ENCODE measurements around the gene ZNF266. TPM values are rescaled to one million over a fixed set of nuclear protein-coding genes. Genes with fewer than 3 reads are reported as not detected.
A peak's percentile ranks its signal among the peaks of the same experiment; 100 is the strongest.

ZNF266 gene
- total and polyA plus RNA-seq, 2 of the 13 experiments (the other 11 are each of a cell fraction or from before 2014, with no cell fraction given): 19.8 to 20.8 TPM

GRCh38 chr19:9435279-9436268 lies at the start of gene ZNF266 (continued):
- TF ChIP-seq THRA (CRISPR knock-in tag; IDR thresholded peaks at IDR 0.05; ENCODE audit: borderline replicate concordance) (no peak; the same call in 1 of the 2 replicates), ZNF253 (CRISPR knock-in tag; IDR thresholded peaks at IDR 0.05; ENCODE audit: borderline replicate concordance) (no peak), ZNF24 (IDR thresholded peaks at IDR 0.05) (no peak), ZMYM4 (CRISPR knock-in tag; IDR thresholded peaks at IDR 0.05) (peak; percentile 82), ZNF878 (CRISPR knock-in tag; IDR thresholded peaks at IDR 0.05) (no peak), RXRB (CRISPR knock-in tag; IDR thresholded peaks at IDR 0.05; ENCODE audit: borderline replicate concordance) (no peak; the same call in 1 of the 2 replicates), DZIP1 (CRISPR knock-in tag; IDR thresholded peaks at IDR 0.05) (no peak), TMF1 (CRISPR knock-in tag; IDR thresholded peaks at IDR 0.05; ENCODE audit: low read depth) (no peak), PHB2 (IDR thresholded peaks at IDR 0.05; ENCODE audit: partially characterized antibody) (no peak), ZSCAN21 (CRISPR knock-in tag; IDR thresholded peaks at IDR 0.05; ENCODE audit: borderline replicate concordance) (no peak), FOXA3 (CRISPR knock-in tag; IDR thresholded peaks at IDR 0.05) (peak; percentile 50), FOXO1 (CRISPR knock-in tag; IDR thresholded peaks at IDR 0.05) (peak; percentile 73), ELF3 (CRISPR knock-in tag; IDR thresholded peaks at IDR 0.05) (peak; percentile 77), JUND (CRISPR knock-in tag; IDR thresholded peaks at IDR 0.05) (peak; percentile 53; the same call in 1 of the 2 replicates), ZNF672 (CRISPR knock-in tag; IDR thresholded peaks at IDR 0.05) (no peak), IRF9 (CRISPR knock-in tag; IDR thresholded peaks at IDR 0.05; ENCODE audit: borderline replicate concordance) (peak; percentile 1; the same call in 1 of the 2 replicates), PRDM10 (CRISPR knock-in tag; IDR thresholded peaks at IDR 0.05; ENCODE audit: low read depth) (peak; percentile 46; the same call in 1 of the 2 replicates), ZNF674 (CRISPR knock-in tag; IDR thresholded peaks at IDR 0.05; ENCODE audit: low read depth) (peak; percentile 41; the same call in 1 of the 2 replicates), ZNF549 (CRISPR knock-in tag; IDR thresholded peaks at IDR 0.05) (no peak), ZNF879 (CRISPR knock-in tag; IDR thresholded peaks at IDR 0.05) (no peak)
